Neuron (in vitro differentiated cells): ENCODE data around the gene SPOCD1.

Experiments
- H2AFZ ChIP-seq: one replicate; pipeline ENCODE4 v1.6.1; 2013; ENCODE audit warnings: low read depth, mild to moderate bottlenecking, inconsistent platforms, low read length, moderate library complexity
- H3K27me3 ChIP-seq: one replicate; pipeline ENCODE4 v1.6.1; 2013; ENCODE audit warnings: low read length; ENCODE audit not compliant: insufficient read depth
- H3K36me3 ChIP-seq: one replicate; pipeline ENCODE4 v1.6.1; 2013; ENCODE audit warnings: low read length; ENCODE audit not compliant: insufficient read depth
- H3K4me1 ChIP-seq: one replicate; pipeline ENCODE4 v1.6.1; 2013; ENCODE audit warnings: low read length; ENCODE audit not compliant: insufficient read depth
- H3K4me3 ChIP-seq: 2 replicates; pipeline ENCODE4 v1.5.1; 2013; ENCODE audit warnings: mild to moderate bottlenecking, low read length, moderate library complexity
- H3K9me3 ChIP-seq: one replicate; pipeline ENCODE4 v1.6.1; 2013; ENCODE audit warnings: low read length

SPOCD1 gene

GRCh38 chr1:31747304-31747703 is 68.5 kb downstream of the SPOCD1 start:
- no peaks in the 10 kb centered on the region for H3K9me3 ChIP-seq
- no peak overlapping the region for H2AFZ ChIP-seq
- H3K36me3 ChIP-seq = no peaks in the 10 kb centered on the region
- peaks cover 8% of the 10 kb centered on the region for H3K4me1 ChIP-seq
- H3K27me3 ChIP-seq = no peaks in the 10 kb centered on the region
- H3K4me3 ChIP-seq = no peak overlapping the region

GRCh38 chr1:31746687-31747086 is 69.1 kb downstream of the SPOCD1 start:
- Histone ChIP-seq H3K4me3 (no peak overlapping the region), H3K9me3 (no peaks in the 10 kb centered on the region), H3K36me3 (no peaks in the 10 kb centered on the region), H3K27me3 (no peaks in the 10 kb centered on the region), H2AFZ (no peak overlapping the region), H3K4me1 (peaks cover 8% of the 10 kb centered on the region)

DNA sequence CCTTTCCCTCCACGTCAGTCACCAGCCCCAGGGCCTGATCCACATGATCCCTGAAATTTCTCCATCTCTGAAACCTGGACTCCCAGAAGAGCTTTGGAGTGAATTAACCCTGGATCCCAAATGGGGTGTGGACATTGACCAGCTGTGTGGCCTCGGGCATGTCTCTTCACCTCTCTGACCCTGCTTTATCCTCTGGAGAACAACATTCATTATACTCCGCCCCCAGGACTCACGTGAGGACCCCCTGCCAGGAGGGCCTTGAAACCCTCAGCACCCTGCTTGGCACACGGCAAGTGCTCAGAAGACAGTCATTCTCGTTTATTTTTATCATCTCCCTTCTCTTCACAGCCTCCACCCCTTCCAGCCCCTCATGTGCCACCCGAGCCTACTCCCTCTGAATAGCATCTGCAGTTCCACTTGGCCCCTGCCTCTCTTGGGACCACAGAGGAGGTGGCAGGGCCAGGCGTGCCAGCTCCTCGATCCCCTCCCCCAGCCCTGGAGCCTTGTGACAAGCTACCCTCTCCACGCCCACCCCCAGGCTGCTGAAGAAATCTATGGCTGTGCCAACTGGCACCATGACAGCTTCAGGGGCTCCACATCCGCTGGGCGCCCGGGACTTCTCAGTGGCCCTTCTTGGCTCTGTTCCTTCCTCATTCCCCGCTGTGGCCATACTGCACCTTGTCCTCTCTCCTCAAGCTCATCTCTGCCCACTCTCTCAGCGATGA is 69.7 kb downstream of the SPOCD1 start:
- H3K36me3 ChIP-seq = no peaks in the 10 kb centered on the region
- H3K27me3 ChIP-seq = no peaks in the 10 kb centered on the region
- no peak overlapping the region for H2AFZ ChIP-seq
- no peaks in the 10 kb centered on the region for H3K9me3 ChIP-seq
- peaks cover 8% of the 10 kb centered on the region for H3K4me1 ChIP-seq
- H3K4me3 ChIP-seq = no peak overlapping the region

GRCh38 chr1:31745096-31745945 is 70.5 kb downstream of the SPOCD1 start:
- Histone ChIP-seq H3K4me1 (peaks cover 8% of the 10 kb centered on the region), H3K4me3 (no peak overlapping the region), H3K9me3 (no peaks in the 10 kb centered on the region), H2AFZ (no peak overlapping the region), H3K36me3 (no peaks in the 10 kb centered on the region), H3K27me3 (no peaks in the 10 kb centered on the region)

DNA sequence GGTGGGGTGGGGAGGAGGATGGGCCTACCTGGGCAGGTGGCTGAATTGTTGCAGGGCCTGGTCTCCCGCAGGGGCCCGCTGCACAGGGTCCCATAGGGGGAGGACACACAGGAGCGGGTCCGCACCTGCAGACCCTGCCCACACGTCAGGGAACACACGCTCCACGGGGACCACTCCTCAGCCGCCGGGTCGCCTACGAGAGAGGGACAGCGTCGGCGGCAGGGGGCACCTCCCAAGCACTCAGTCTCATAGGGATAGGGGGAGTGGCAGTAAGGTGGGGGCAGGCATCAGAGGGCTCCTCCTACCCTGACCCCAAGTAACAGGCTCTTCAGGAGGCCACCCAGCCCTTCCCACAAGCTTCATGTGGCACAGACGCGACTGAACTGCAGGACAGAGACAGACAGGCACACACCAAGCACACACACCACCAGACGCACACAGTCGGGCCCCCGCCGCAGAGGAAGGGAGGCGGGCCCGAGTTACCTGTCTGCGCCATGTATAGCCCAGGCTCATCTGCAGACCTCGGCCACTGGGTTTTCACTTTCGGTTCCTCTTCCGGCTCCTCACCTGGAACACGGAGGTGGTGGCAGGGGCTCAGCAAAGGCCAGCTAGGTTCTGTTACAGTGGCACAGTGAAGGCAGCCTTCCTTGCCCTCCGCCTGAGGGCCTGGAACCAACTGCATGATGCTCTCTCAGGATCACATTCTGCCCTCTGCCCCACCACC is 71.5 kb downstream of the SPOCD1 start:
- Histone ChIP-seq H3K27me3 (no peaks in the 10 kb centered on the region), H3K4me3 (no peak overlapping the region), H3K36me3 (no peaks in the 10 kb centered on the region), H3K4me1 (peaks cover 8% of the 10 kb centered on the region), H2AFZ (no peak overlapping the region), H3K9me3 (no peaks in the 10 kb centered on the region)

- H3K9me3 ChIP-seq = no peaks in the 10 kb centered on the region
Observed at GRCh38 chr1:31742462-31743212, 73.2 kb downstream of the SPOCD1 start.

More at GRCh38 chr1:31742462-31743212, 73.2 kb downstream of the SPOCD1 start:
- H3K4me3 ChIP-seq = no peak overlapping the region
- no peaks in the 10 kb centered on the region for H3K36me3 ChIP-seq
- H3K27me3 ChIP-seq = no peaks in the 10 kb centered on the region
- H3K4me1 ChIP-seq = peaks cover 8% of the 10 kb centered on the region
- no peak overlapping the region for H2AFZ ChIP-seq
